Kidney (tissue), 14 donors: ENCODE results near the gene OR6A2. TPM values are rescaled to one million over a fixed set of nuclear protein-coding genes. Genes with fewer than 3 reads are reported as not detected.
"Not testable (repeated sequence)": the region's sequence is repeated elsewhere in the genome, so short reads cannot be mapped to it uniquely, and the experiment has no call there.

ENCODE experiments used
- DNase-seq, 5 donors: peaks; one replicate each; pipeline ENCODE4 v3.0.0-alpha.2; 2013 to 2020
- FAIRE-seq: peaks from 2 replicates; lab custom pipeline; 2012; peaks lifted over from hg19 to GRCh38; lab: Jason Lieb, UNC
- H3K27ac ChIP-seq, 2 donors: one replicate each; pipeline ENCODE4 v1.7.0; 2013; ENCODE audit warnings: low read depth in 2 of 2, low read length in 2 of 2, inconsistent platforms in 1 of 2
- H3K27me3 ChIP-seq: one replicate; pipeline ENCODE4 v1.7.1; 2013; ENCODE audit warnings: low read length, inconsistent platforms; ENCODE audit not compliant: control insufficient read depth, insufficient read depth
- H3K36me3 ChIP-seq, 3 donors: one replicate each; pipeline versions ENCODE4 v1.7.0 to v1.7.1; 2013; ENCODE audit warnings: low read length in 3 of 3, control low read depth in 1 of 3, inconsistent platforms in 1 of 3; ENCODE audit not compliant: insufficient read depth in 3 of 3, control insufficient read depth in 2 of 3
- H3K4me1 ChIP-seq, 3 donors: one replicate each; pipeline versions ENCODE4 v1.7.0 to v1.7.1; 2013; ENCODE audit warnings: low read length in 3 of 3, inconsistent platforms in 1 of 3, low read depth in 1 of 3; ENCODE audit not compliant: control insufficient read depth in 2 of 3, insufficient read depth in 2 of 3
- H3K4me3 ChIP-seq, 3 donors: one replicate each; pipeline versions ENCODE4 v1.7.0 to v1.8.1; 2013; ENCODE audit warnings: low read length in 3 of 3, control low read depth in 1 of 3, inconsistent platforms in 1 of 3
- H3K9ac ChIP-seq, 3 donors: one replicate each; pipeline versions ENCODE4 v1.7.0 to v1.7.1; 2013; ENCODE audit warnings: low read length in 3 of 3, control low read depth in 1 of 3, inconsistent platforms in 1 of 3
- H3K9me3 ChIP-seq, 3 donors: one replicate each; pipeline versions ENCODE4 v1.7.0 to v1.7.1; 2013; ENCODE audit warnings: low read length in 3 of 3, control low read depth in 1 of 3, inconsistent platforms in 1 of 3; ENCODE audit not compliant: control insufficient read depth in 2 of 3, insufficient read depth in 1 of 3
- intact Hi-C: fragments of 100-400 bp; cut with DNase I; formaldehyde crosslinking; loops from one replicate; pipeline ENCODE4 v1.11.1; 2022
- polyA plus RNA-seq: library from polyadenylated mRNA; stranded (reverse); fragments of 350-450 nt; fragmentation: Illumina TruSeq; extraction: RNeasy Lipid Tissue Mini Kit (QIAGEN cat#74804); gene quantifications from one replicate; pipeline ENCODE4 v1.2.3, GENCODE V29; 2014; ENCODE audit warnings: low read depth, low replicate concordance; ENCODE audit not compliant: insufficient read depth
- total RNA-seq: library from RNA; stranded (reverse); fragmentation: NEBNext Ultra II Directional; extraction: Animal tissue kit (Norgen Biotek cat#: 25700); gene quantifications from one replicate; pipeline ENCODE4 v1.2.1, GENCODE V29; 2021
- TF ChIP-seq, protein P1 (sequence below): IDR thresholded peaks from 3 replicates; pipeline ENCODE4 v1.5.1; 2012; ENCODE audit warnings: mild to moderate bottlenecking, moderate library complexity, borderline replicate concordance; ENCODE audit not compliant: insufficient read depth; ENCODE audit errors: extremely low read depth
- donor health status: control.
- donor health status: control.
- donor health status: control.
- donor health status: control.
- donor health status: control.
- donor health status: DM: yes; HTN: yes; CAD: no.
- donor health status: Normal renal cell carcinoma (clear cell type).

The OR6A2 gene
- total and polyA plus RNA-seq, 2 donors from 2014 or later: 0.25 TPM; not detected in 1

GRCh38 chr11:6813656-6814055, 14.2 kb upstream of the OR6A2 start:
- Histone ChIP-seq H3K9ac (no peak overlapping the region), H3K27ac (no peak overlapping the region), H3K9me3 (no peaks in the 10 kb centered on the region), H3K36me3 (no peaks in the 10 kb centered on the region), H3K4me3 (no peak overlapping the region), H3K4me1 (no peaks in the 10 kb centered on the region), H3K27me3 (no peaks in the 10 kb centered on the region)
- TF ChIP-seq, protein P1, sequence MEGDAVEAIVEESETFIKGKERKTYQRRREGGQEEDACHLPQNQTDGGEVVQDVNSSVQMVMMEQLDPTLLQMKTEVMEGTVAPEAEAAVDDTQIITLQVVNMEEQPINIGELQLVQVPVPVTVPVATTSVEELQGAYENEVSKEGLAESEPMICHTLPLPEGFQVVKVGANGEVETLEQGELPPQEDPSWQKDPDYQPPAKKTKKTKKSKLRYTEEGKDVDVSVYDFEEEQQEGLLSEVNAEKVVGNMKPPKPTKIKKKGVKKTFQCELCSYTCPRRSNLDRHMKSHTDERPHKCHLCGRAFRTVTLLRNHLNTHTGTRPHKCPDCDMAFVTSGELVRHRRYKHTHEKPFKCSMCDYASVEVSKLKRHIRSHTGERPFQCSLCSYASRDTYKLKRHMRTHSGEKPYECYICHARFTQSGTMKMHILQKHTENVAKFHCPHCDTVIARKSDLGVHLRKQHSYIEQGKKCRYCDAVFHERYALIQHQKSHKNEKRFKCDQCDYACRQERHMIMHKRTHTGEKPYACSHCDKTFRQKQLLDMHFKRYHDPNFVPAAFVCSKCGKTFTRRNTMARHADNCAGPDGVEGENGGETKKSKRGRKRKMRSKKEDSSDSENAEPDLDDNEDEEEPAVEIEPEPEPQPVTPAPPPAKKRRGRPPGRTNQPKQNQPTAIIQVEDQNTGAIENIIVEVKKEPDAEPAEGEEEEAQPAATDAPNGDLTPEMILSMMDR: no peak
- DNase-seq: peak in 2 of 5 donors; percentile 2 to 4
- intact Hi-C loops: no loop called here
- no peak for FAIRE-seq

DNA sequence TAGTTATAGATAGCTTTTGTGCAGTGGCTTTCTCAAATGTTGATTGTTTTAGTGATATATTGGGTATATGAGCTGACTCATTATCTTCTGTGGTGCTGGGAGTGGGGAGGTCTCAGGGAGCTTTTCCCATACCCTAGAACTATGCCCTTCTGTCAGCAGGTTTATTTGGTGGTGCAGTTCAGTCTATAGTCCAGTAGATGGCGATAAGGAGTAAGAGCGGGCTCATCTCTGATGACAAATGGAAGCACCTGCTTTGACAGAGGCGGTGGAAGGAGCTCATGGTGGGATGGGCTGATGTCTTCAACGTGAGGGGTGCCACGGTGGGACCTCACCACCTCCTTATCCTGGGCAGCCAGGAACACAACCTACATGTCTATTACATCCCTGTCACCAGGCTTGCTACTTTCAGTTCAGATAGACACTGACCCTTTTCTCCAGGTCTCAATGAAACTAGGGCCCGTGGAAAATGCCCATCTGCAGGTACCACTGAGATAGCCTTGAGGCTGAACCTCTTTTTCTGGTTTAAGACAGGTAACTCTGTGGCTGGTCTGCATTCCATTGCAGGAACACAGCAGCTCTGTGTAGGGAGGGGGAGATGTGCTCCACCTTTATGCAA, 13.0 kb upstream of the OR6A2 start:
- Histone ChIP-seq H3K27ac (no peak overlapping the region), H3K27me3 (no peaks in the 10 kb centered on the region), H3K4me3 (no peak overlapping the region), H3K9me3 (no peaks in the 10 kb centered on the region), H3K36me3 (no peaks in the 10 kb centered on the region), H3K4me1 (no peaks in the 10 kb centered on the region), H3K9ac (no peak overlapping the region)
- intact Hi-C loops: no loop called here
- TF ChIP-seq, protein P1: peak; percentile 80
- no peak for FAIRE-seq
- DNase-seq: peak in 4 of 5 donors; percentile 23 to 59 (median 42)

- DNase-seq, H3K27ac ChIP-seq, H3K36me3 ChIP-seq, H3K27me3 ChIP-seq, H3K4me1 ChIP-seq, H3K4me3 ChIP-seq, FAIRE-seq, intact Hi-C loops, H3K9ac ChIP-seq, H3K9me3 ChIP-seq: not testable (repeated sequence)
Observed at GRCh38 chr11:6801075-6801474, 1.6 kb upstream of the OR6A2 start.

- TF ChIP-seq, protein P1: no peak
- no peak overlapping the region for H3K9ac ChIP-seq
Observed at GRCh38 chr11:6794639-6795038, 4.8 kb downstream of the OR6A2 start.

More at GRCh38 chr11:6794639-6795038, 4.8 kb downstream of the OR6A2 start:
- Histone ChIP-seq H3K36me3 (no peaks in the 10 kb centered on the region), H3K27ac (no peak overlapping the region), H3K4me1 (no peaks in the 10 kb centered on the region), H3K27me3 (no peaks in the 10 kb centered on the region), H3K9me3 (no peaks in the 10 kb centered on the region), H3K4me3 (no peak overlapping the region)
- no peak for DNase-seq
- FAIRE-seq: no peak
- intact Hi-C loops: no loop called here
